WTC11 (cell line): Measurements from ENCODE around the gene NEK3. TPM values are rescaled to one million over a fixed set of nuclear protein-coding genes. Genes with fewer than 3 reads are reported as not detected.

Experiments
- ATAC-seq: fragments of 200-7000 bp; cut with Tn5 transposase; 2 replicates; pipeline ENCODE4 v1.10.0; 2021; ENCODE audit warnings: mild to moderate bottlenecking, moderate library complexity
- CTCF ChIA-PET: fragments of 300-600 bp; sonication (Branson Sonifier 250); formaldehyde crosslinking; loops from one replicate; lab custom pipeline; 2021; ENCODE audit warnings: antibody characterized with exemption; lab: Charles Lee
- POLR2A ChIA-PET: fragments of 350-600 bp; sonication (Branson Sonifier 250); formaldehyde crosslinking; loops from one replicate; lab custom pipeline; 2021; ENCODE audit warnings: antibody characterized with exemption; lab: Charles Lee
- DNase-seq: peaks from one replicate; pipeline ENCODE4 v3.0.0; 2021; ENCODE audit warnings: low spot score
- H3K27ac Mint-ChIP-seq: 2 replicates; pipeline ENCODE4 v1.8.0; 2021; ENCODE audit warnings: mixed read lengths
- H3K27me3 Mint-ChIP-seq: 2 replicates; pipeline ENCODE4 v1.8.0; 2021; ENCODE audit warnings: low read depth, mild to moderate bottlenecking, moderate library complexity, mixed read lengths
- H3K36me3 Mint-ChIP-seq: 2 replicates; pipeline ENCODE4 v1.8.0; 2021; ENCODE audit warnings: mixed read lengths
- H3K4me1 Mint-ChIP-seq: 2 replicates; pipeline ENCODE4 v1.8.0; 2022; ENCODE audit warnings: mixed read lengths
- H3K4me3 Mint-ChIP-seq: 2 replicates; pipeline ENCODE4 v1.8.0; 2021; ENCODE audit warnings: mild to moderate bottlenecking, moderate library complexity, mixed read lengths
- H3K9me3 Mint-ChIP-seq: 2 replicates; pipeline ENCODE4 v1.8.0; 2021; ENCODE audit warnings: mixed read lengths
- ATF2 ChIP-seq: sonication (generic); formaldehyde crosslinking; IDR thresholded peaks from 2 replicates; pipeline ENCODE4 v1.8.1; 2022; ENCODE audit warnings: low read depth, missing genetic modification reagents, borderline replicate concordance
- E2F4 ChIP-seq: sonication (generic); formaldehyde crosslinking; IDR thresholded peaks from 2 replicates; pipeline ENCODE4 v1.8.1; 2022; ENCODE audit warnings: low read depth, mild to moderate bottlenecking, moderate library complexity, missing genetic modification reagents, borderline replicate concordance
- ETV6 ChIP-seq: sonication (generic); formaldehyde crosslinking; IDR thresholded peaks from 2 replicates; pipeline ENCODE4 v1.8.1; 2022; ENCODE audit warnings: mild to moderate bottlenecking, missing genetic modification reagents
- FOXP4 ChIP-seq: sonication (generic); formaldehyde crosslinking; IDR thresholded peaks from 2 replicates; pipeline ENCODE4 v1.8.0; 2022; ENCODE audit warnings: mild to moderate bottlenecking, missing genetic modification reagents
- GABPB1 ChIP-seq: sonication (generic); formaldehyde crosslinking; IDR thresholded peaks from 2 replicates; pipeline ENCODE4 v1.8.1; 2023; ENCODE audit warnings: mild to moderate bottlenecking, missing genetic modification reagents
- GTF2I ChIP-seq: fragments of 250-450 bp; sonication (Bioruptor Pico); conservative IDR thresholded peaks from 2 replicates; pipeline ENCODE4 v1.4.0; 2021; ENCODE audit warnings: mild to moderate bottlenecking
- JAZF1 ChIP-seq: fragments of 250-450 bp; sonication (Bioruptor Pico); IDR thresholded peaks from 2 replicates; pipeline ENCODE4 v1.9.0; 2021; ENCODE audit warnings: moderate library complexity, mild to moderate bottlenecking, inconsistent platforms
- JUN ChIP-seq: sonication (generic); formaldehyde crosslinking; IDR thresholded peaks from 2 replicates; pipeline ENCODE4 v1.8.0; 2023; ENCODE audit warnings: mild to moderate bottlenecking, missing genetic modification reagents
- MAX ChIP-seq: sonication (generic); formaldehyde crosslinking; IDR thresholded peaks from 2 replicates; pipeline ENCODE4 v1.8.0; 2022; ENCODE audit warnings: mild to moderate bottlenecking, missing genetic modification reagents
- MLX ChIP-seq: sonication (generic); formaldehyde crosslinking; IDR thresholded peaks from 2 replicates; pipeline ENCODE4 v1.8.1; 2023; ENCODE audit warnings: mild to moderate bottlenecking, missing genetic modification reagents, moderate library complexity
- NFE2L1 ChIP-seq: sonication (generic); formaldehyde crosslinking; IDR thresholded peaks from 2 replicates; pipeline ENCODE4 v1.8.1; 2023; ENCODE audit warnings: missing genetic modification reagents
- PRRX2 ChIP-seq: fragments of 250-450 bp; sonication (Bioruptor Pico); IDR thresholded peaks from 2 replicates; pipeline ENCODE4 v1.8.0; 2021; ENCODE audit warnings: mild to moderate bottlenecking
- STAT6 ChIP-seq: sonication (generic); formaldehyde crosslinking; conservative IDR thresholded peaks from 2 replicates; pipeline ENCODE4 v1.8.1; 2023; ENCODE audit warnings: mild to moderate bottlenecking, low read depth, missing genetic modification reagents, moderate library complexity
- TCF7 ChIP-seq: sonication (generic); formaldehyde crosslinking; IDR thresholded peaks from 2 replicates; pipeline ENCODE4 v1.8.0; 2022; ENCODE audit warnings: mild to moderate bottlenecking, low read depth, missing genetic modification reagents, moderate library complexity
- ZBTB21 ChIP-seq: sonication (generic); formaldehyde crosslinking; IDR thresholded peaks from 2 replicates; pipeline ENCODE4 v1.8.1; 2023; ENCODE audit warnings: mild to moderate bottlenecking, missing genetic modification reagents, borderline replicate concordance
- ZBTB43 ChIP-seq: sonication (generic); formaldehyde crosslinking; IDR thresholded peaks from 2 replicates; pipeline ENCODE4 v1.8.1; 2023; ENCODE audit warnings: mild to moderate bottlenecking, missing genetic modification reagents
- ZNF138 ChIP-seq: sonication (generic); formaldehyde crosslinking; conservative IDR thresholded peaks from 2 replicates; pipeline ENCODE4 v1.8.1; 2022; ENCODE audit warnings: mild to moderate bottlenecking, moderate library complexity, missing genetic modification reagents
- ZNF317 ChIP-seq: sonication (generic); formaldehyde crosslinking; IDR thresholded peaks from 2 replicates; pipeline ENCODE4 v1.8.1; 2023; ENCODE audit warnings: low read depth, mild to moderate bottlenecking, moderate library complexity, missing genetic modification reagents, borderline replicate concordance
- ZNF396 ChIP-seq: fragments of 250-450 bp; sonication (Bioruptor Pico); IDR thresholded peaks from 2 replicates; pipeline ENCODE4 v1.8.0; 2021; ENCODE audit warnings: mild to moderate bottlenecking, moderate library complexity, borderline replicate concordance
- ZNF423 ChIP-seq: fragments of 250-450 bp; sonication (Bioruptor Pico); IDR thresholded peaks from 2 replicates; pipeline ENCODE4 v2.1.2; 2022; ENCODE audit warnings: mild to moderate bottlenecking, moderate library complexity
- total RNA-seq: library from RNA; stranded (reverse); gene quantifications from 3 replicates; pipeline ENCODE4 v1.2.3, GENCODE V29; 2021

Gene NEK3
- total RNA-seq, 1 experiment from 2014 or later = 33.3 TPM

- DNase-seq (no peak), ATAC-seq (no peak)
- Mint-ChIP-seq H3K27me3 (no peaks in the 10 kb centered on the region; the same call in 1 of the 2 replicates), H3K4me1 (peaks cover 10% of the 10 kb centered on the region), H3K36me3 (peaks cover 20% of the 10 kb centered on the region), H3K27ac (no peak overlapping the region), H3K9me3 (peaks cover 25% of the 10 kb centered on the region), H3K4me3 (no peak overlapping the region)
- TF ChIP-seq NFE2L1 (no peak), E2F4 (CRISPR knock-in tag) (no peak), ATF2 (no peak), ZBTB21 (CRISPR knock-in tag) (no peak), FOXP4 (CRISPR knock-in tag) (no peak), ZNF138 (CRISPR knock-in tag) (no peak), JUN (CRISPR knock-in tag) (no peak), STAT6 (CRISPR knock-in tag) (no peak)
- CTCF ChIA-PET = no interaction called here
- POLR2A ChIA-PET = no interaction called here
Observed at GRCh38 chr13:52105841-52106240, 53.6 kb downstream of the NEK3 start.

GRCh38 chr13:52104624-52105023, 54.8 kb downstream of the NEK3 start:
- peaks cover 7% of the 10 kb centered on the region for H3K4me1 Mint-ChIP-seq
- H3K9me3 Mint-ChIP-seq = peaks cover 16% of the 10 kb centered on the region
- ATAC-seq = no peak
- H3K4me3 Mint-ChIP-seq = no peak overlapping the region
- peaks cover 16% of the 10 kb centered on the region for H3K36me3 Mint-ChIP-seq
- no peak for DNase-seq
- CTCF ChIA-PET = interaction anchor here (0.6 kb wide), 1 partner anchor 289 kb away, joined by 3 read pairs; no protein-coding TSS in a partner anchor
- TF ChIP-seq MLX (CRISPR knock-in tag) (no peak), GABPB1 (CRISPR knock-in tag) (peak; percentile 99)
- POLR2A ChIA-PET = no interaction called here
- no peaks in the 10 kb centered on the region; the same call in 1 of the 2 replicates for H3K27me3 Mint-ChIP-seq
- H3K27ac Mint-ChIP-seq = no peak overlapping the region

GRCh38 chr13:52103386-52103785, 56.0 kb downstream of the NEK3 start:
- H3K27me3 Mint-ChIP-seq = no peaks in the 10 kb centered on the region
- no peaks in the 10 kb centered on the region for H3K4me1 Mint-ChIP-seq
- H3K4me3 Mint-ChIP-seq = no peak overlapping the region
- ATAC-seq (no peak), DNase-seq (no peak)
- ChIA-PET CTCF (no interaction called here), POLR2A (no interaction called here)
- no peak overlapping the region for H3K27ac Mint-ChIP-seq
- peaks cover 4% of the 10 kb centered on the region for H3K9me3 Mint-ChIP-seq
- H3K36me3 Mint-ChIP-seq = peaks cover 5% of the 10 kb centered on the region
- no peak for TF ChIP-seq STAT6 (CRISPR knock-in tag)
- TF ChIP-seq ETV6 = no peak
- TF ChIP-seq GTF2I = no peak
- TF ChIP-seq ZNF423 (CRISPR knock-in tag) = no peak
- TF ChIP-seq ZNF317 (CRISPR knock-in tag) = no peak
- TF ChIP-seq GABPB1 (CRISPR knock-in tag) = no peak
- no peak for TF ChIP-seq TCF7 (CRISPR knock-in tag)
- no peak for TF ChIP-seq ZBTB43 (CRISPR knock-in tag)
- no peak for TF ChIP-seq MAX (CRISPR knock-in tag)
- TF ChIP-seq JAZF1 (CRISPR knock-in tag) = no peak
- TF ChIP-seq ZNF396 (CRISPR knock-in tag) = no peak
- TF ChIP-seq PRRX2 = no peak
